ENCODE measurements around the gene CLDN7. TPM values are rescaled to one million over a fixed set of nuclear protein-coding genes. Genes with fewer than 3 reads are reported as not detected.

CLDN7 gene
- total RNA-seq, 1 donor from 2014 or later: 0.27 TPM

- Mint-ChIP-seq H3K4me1 (ENCODE audit: unreplicated experiment) (peaks cover 19% of the 10 kb centered on the region), H3K27ac (ENCODE audit: unreplicated experiment) (no peak overlapping the region), H3K4me3 (ENCODE audit: unreplicated experiment) (no peak overlapping the region), H3K9me3 (ENCODE audit: unreplicated experiment) (no peaks in the 10 kb centered on the region), H3K27me3 (ENCODE audit: unreplicated experiment) (peaks cover 44% of the 10 kb centered on the region), H3K36me3 (ENCODE audit: unreplicated experiment) (no peaks in the 10 kb centered on the region)
- DNase-seq (ENCODE audit: extremely low spot score, unreplicated experiment): no peak
- no peak for TF ChIP-seq CTCF (IDR thresholded peaks at IDR 0.05)
These were observed 23.4 kb upstream of the CLDN7 start for GRCh38 chr17:7285679-7286078.

GRCh38 chr17:7284911-7285310 lies 22.6 kb upstream of the CLDN7 start:
- Mint-ChIP-seq H3K4me1 (ENCODE audit: unreplicated experiment) (peaks cover 21% of the 10 kb centered on the region), H3K36me3 (ENCODE audit: unreplicated experiment) (no peaks in the 10 kb centered on the region), H3K4me3 (ENCODE audit: unreplicated experiment) (no peak overlapping the region), H3K27ac (ENCODE audit: unreplicated experiment) (no peak overlapping the region), H3K27me3 (ENCODE audit: unreplicated experiment) (peaks cover 38% of the 10 kb centered on the region), H3K9me3 (ENCODE audit: unreplicated experiment) (no peaks in the 10 kb centered on the region)
- no peak for DNase-seq (ENCODE audit: extremely low spot score, unreplicated experiment)
- no peak for TF ChIP-seq CTCF (IDR thresholded peaks at IDR 0.05)

GRCh38 chr17:7283471-7284216 lies 21.4 kb upstream of the CLDN7 start:
- H3K9me3 Mint-ChIP-seq (ENCODE audit: unreplicated experiment): no peaks in the 10 kb centered on the region
- peaks cover 37% of the 10 kb centered on the region for H3K27me3 Mint-ChIP-seq (ENCODE audit: unreplicated experiment)
- no peak for DNase-seq (ENCODE audit: extremely low spot score, unreplicated experiment)
- H3K4me3 Mint-ChIP-seq (ENCODE audit: unreplicated experiment): no peak overlapping the region
- H3K4me1 Mint-ChIP-seq (ENCODE audit: unreplicated experiment): peaks cover 21% of the 10 kb centered on the region
- no peaks in the 10 kb centered on the region for H3K36me3 Mint-ChIP-seq (ENCODE audit: unreplicated experiment)
- no peak overlapping the region for H3K27ac Mint-ChIP-seq (ENCODE audit: unreplicated experiment)
- no peak for TF ChIP-seq CTCF (IDR thresholded peaks at IDR 0.05)

- no peak for DNase-seq (ENCODE audit: extremely low spot score, unreplicated experiment)
- Mint-ChIP-seq H3K27ac (ENCODE audit: unreplicated experiment) (no peak overlapping the region), H3K36me3 (ENCODE audit: unreplicated experiment) (no peaks in the 10 kb centered on the region), H3K27me3 (ENCODE audit: unreplicated experiment) (peaks cover 29% of the 10 kb centered on the region), H3K4me3 (ENCODE audit: unreplicated experiment) (peak overlapping the region; percentile 26), H3K9me3 (ENCODE audit: unreplicated experiment) (no peaks in the 10 kb centered on the region), H3K4me1 (ENCODE audit: unreplicated experiment) (peaks cover 21% of the 10 kb centered on the region)
- no peak for TF ChIP-seq CTCF (IDR thresholded peaks at IDR 0.05)
These were observed 20.6 kb upstream of the CLDN7 start for GRCh38 chr17:7282752-7283321.

GRCh38 chr17:7281953-7282751 lies 19.9 kb upstream of the CLDN7 start:
- TF ChIP-seq CTCF (IDR thresholded peaks at IDR 0.05): no peak
- Mint-ChIP-seq H3K27ac (ENCODE audit: unreplicated experiment) (no peak overlapping the region), H3K4me1 (ENCODE audit: unreplicated experiment) (peaks cover 21% of the 10 kb centered on the region), H3K36me3 (ENCODE audit: unreplicated experiment) (no peaks in the 10 kb centered on the region), H3K27me3 (ENCODE audit: unreplicated experiment) (peaks cover 24% of the 10 kb centered on the region), H3K9me3 (ENCODE audit: unreplicated experiment) (no peaks in the 10 kb centered on the region), H3K4me3 (ENCODE audit: unreplicated experiment) (peak overlapping the region; percentile 76)
- no peak for DNase-seq (ENCODE audit: extremely low spot score, unreplicated experiment)
